A673 (cell line): ENCODE data around the gene RHEB.

Source experiments
- CTCF ChIP-seq: fragments of 300-800, 200-600 bp; sonication (generic); conservative IDR thresholded peaks from 2 replicates; pipeline ENCODE4 v1.5.1; 2017; ENCODE audit warnings: low read depth, mild to moderate bottlenecking, antibody characterized with exemption, low read length, moderate library complexity, mixed read lengths
- EZH2 ChIP-seq: fragments of 200-600 bp; sonication (generic); IDR thresholded peaks from 2 replicates; pipeline ENCODE4 v1.6.1; 2017; ENCODE audit warnings: borderline replicate concordance, low read depth, mild to moderate bottlenecking, mixed read lengths, antibody characterized with exemption, low read length; ENCODE audit not compliant: poor library complexity, severe bottlenecking

- TF ChIP-seq CTCF (no peak), EZH2 (no peak)
Observed at GRCh38 chr7:151559557-151560183, 40.0 kb upstream of the RHEB start.
